Putamen (tissue), 1 donor: ENCODE measurements around the gene P2RX1.
"Not testable (repeated sequence)": the region's sequence is repeated elsewhere in the genome, so short reads cannot be mapped to it uniquely, and the experiment has no call there.

Experiments used
- DNase-seq: peaks from one replicate; pipeline ENCODE4 v3.0.0-alpha.2; 2016; ENCODE audit warnings: low spot score

P2RX1 gene

DNA sequence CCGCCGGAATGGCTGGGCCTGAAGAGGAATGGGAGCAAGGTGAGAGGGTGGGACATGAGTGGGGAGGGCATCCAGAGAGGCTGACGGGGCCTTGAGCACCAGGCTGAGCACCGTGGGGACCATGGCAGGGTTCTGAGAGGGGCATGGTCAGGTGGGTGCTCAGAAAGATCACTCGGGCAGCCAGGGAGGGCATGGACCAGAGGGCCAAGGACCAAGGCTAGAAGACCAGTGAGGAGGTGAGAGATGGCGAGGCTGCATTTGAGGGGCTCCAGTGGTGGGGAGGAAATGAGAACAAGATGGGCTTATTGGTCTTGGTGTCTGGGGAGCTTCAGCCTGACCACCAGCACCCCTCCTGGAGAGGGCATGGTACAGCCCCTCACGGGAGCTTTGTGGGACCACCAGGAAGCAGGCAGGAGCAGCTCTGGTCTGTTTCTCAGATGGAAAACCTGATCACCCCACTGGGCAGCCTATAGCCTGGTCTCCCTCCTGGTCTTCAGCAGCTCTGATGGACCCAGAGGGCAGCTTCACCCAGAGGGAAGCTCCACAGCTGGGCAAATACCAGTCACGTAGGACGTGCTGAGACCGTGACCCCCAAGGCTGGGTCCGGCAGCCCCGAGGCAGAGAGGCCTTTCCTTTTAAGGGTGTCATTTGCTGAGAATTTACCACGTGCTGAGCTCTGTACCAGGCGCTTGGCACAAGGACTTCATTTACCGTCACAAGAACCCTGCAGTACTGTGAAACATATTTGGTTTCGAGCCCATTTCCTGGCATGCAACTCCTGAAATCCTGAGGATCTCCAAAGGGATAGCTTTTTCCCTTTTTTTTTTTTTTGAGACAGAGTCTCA, 58.8 kb downstream of the P2RX1 start:
- DNase-seq = no peak

DNA sequence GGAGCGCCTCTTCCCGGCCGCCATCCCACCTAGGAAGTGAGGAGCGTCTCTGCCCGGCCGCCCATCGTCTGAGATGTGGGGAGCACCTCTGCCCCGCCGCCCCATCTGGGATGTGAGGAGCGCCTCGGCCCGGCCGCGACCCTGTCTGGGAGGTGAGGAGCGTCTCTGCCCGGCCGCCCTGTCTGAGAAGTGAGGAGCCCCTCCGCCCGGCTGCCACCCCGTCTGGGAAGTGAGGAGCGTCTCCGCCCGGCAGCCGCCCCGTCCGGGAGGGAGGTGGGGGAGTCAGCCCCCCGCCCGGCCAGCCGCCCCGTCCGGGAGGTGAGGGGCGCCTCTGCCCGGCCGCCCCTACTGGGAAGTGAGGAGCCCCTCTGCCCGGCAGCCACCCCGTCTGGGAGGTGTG, 62.1 kb downstream of the P2RX1 start:
- not testable (repeated sequence) for DNase-seq

DNA sequence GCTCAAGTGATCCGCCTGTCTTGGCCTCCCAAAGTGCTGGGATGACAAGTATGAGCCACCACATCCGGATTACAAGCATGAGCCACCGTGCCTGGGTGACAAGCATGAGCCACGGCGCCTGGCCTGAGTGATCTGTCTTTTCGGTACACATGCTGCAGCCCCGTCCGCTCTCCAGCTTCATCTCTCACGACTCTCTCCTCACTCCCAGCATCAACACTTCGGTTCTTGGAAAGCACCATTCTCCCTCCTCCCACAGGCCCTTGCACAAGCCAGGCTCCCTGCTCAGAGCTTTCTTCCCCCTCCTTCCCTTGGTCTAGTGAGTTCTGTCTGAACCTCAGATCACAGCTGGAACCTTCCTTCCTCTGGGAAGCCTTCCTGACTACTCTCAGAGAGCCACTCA, 63.7 kb downstream of the P2RX1 start:
- no peak for DNase-seq

DNA sequence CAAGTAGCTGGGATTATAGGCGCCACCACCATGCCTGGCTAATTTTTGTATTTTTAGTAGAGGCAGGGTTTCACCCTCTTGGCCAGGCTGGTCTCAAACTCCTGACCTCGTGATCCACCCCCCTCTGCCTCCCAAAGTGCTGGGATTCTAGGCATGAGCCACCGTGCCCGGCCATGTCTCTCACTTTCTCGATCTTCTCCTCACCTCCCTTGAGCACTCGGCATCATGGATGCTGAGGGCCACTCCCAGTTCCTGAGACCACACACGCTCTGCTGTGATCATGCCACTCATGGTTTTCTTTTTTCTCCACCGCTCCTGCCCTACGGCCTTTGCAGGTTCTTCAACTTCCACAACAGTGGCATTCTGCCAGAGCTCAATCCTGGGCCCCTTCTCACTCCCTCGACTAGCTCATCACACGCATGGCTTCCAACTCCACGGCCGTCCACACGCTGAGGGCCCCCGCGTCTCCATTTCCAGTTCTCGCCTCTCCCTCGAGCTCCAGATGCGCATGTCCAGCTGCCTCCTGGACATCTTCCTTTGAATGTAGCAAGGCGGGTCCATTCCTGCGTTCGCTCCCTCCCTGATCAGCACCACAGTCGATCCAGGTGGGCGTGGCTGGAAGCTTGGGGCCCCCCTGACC, 64.7 kb downstream of the P2RX1 start:
- no peak for DNase-seq

DNA sequence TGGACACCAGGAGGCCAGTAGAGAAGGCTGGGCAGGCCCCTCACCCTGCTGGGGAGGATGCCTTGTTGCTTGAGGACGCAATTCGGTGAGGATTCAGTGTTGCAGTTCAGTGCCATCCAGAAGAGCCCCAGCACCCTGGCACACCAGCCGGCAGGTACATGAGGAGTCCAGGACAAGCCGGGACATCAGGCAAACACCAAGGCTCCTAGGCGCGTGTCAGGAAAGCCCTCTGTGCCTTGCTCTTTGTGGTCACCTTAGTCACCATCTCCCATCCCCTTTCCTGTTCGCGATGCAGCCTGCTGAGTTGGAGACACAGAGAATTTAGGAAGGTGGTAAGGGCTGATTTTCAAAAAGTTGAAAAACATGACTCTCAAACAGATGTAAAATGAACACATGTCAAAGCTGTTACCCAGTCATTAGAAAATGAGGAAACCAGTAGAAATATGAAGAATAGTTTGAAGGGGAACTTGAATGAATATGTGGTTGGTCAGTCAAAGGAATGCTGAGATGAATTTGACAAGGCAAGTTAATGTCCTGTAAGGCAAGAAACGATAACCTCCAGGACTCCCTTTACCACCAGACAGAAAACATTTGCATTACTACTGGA, 67.9 kb downstream of the P2RX1 start:
- no peak for DNase-seq

DNA sequence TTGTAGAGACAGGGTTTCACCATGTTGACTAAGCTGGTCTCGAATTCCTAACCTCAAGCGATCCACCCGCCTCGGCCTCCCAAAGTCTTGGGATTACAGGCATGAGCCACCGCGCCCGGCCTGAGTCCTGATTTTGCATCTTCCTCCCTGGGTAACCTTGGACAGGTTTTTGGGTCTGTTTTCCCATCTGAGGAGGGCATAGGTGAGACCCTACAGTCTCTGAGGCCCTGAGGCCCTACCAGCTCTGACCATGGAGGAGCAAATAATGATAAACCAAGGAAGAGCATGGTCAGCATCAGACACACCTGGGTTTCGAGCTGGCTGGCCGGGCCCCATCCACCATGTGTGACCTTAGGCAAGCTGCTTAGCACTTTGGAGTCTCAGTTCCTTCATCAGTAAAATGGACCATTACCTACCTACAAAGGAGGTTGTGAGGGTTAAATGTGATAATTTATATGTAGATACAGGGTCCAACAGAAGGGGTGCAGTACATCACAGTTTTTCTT, 69.0 kb downstream of the P2RX1 start:
- no peak for DNase-seq
